ENCODE results near the gene DAZAP1. TPM values are rescaled to one million over a fixed set of nuclear protein-coding genes. Genes with fewer than 3 reads are reported as not detected.

The DAZAP1 gene
- total RNA-seq, 3 donors from 2014 or later: 35.8 to 50.9 (median 48.8) TPM

GRCh38 chr19:1373042-1373533, 34.3 kb upstream of the DAZAP1 start:
- peaks cover 18% of the 10 kb centered on the region for H3K36me3 ChIP-seq
- intact Hi-C loops (cut with DNase I; ENCODE audit: low total_unique reads): no loop called here
- peak overlapping the region; percentile 40 to 73 for H3K27ac ChIP-seq
- no peaks in the 10 kb centered on the region for H3K9me3 ChIP-seq
- no peaks in the 10 kb centered on the region for H3K4me1 ChIP-seq
- TF ChIP-seq POLR2AphosphoS5 (IDR thresholded peaks at IDR 0.05) (no peak), POLR2A (IDR thresholded peaks at IDR 0.05) (no peak), CTCF (IDR thresholded peaks at IDR 0.05) (no peak)
- DNase-seq (ENCODE audit: low spot score in 2 of 2): no peak
- no peak overlapping the region for H3K4me3 ChIP-seq
- H3K27me3 ChIP-seq: no peaks in the 10 kb centered on the region

- peaks cover 18% of the 10 kb centered on the region for H3K36me3 ChIP-seq
- H3K9me3 ChIP-seq: no peaks in the 10 kb centered on the region
- peak overlapping the region; percentile 40 to 73 for H3K27ac ChIP-seq
- no peak overlapping the region for H3K4me3 ChIP-seq
- no peaks in the 10 kb centered on the region for H3K27me3 ChIP-seq
- intact Hi-C loops (cut with DNase I; ENCODE audit: low total_unique reads): no loop called here
- DNase-seq (ENCODE audit: low spot score in 2 of 2): no peak
- TF ChIP-seq POLR2AphosphoS5 (IDR thresholded peaks at IDR 0.05): no peak
- no peak for TF ChIP-seq CTCF (IDR thresholded peaks at IDR 0.05)
- TF ChIP-seq POLR2A (IDR thresholded peaks at IDR 0.05): no peak
- no peaks in the 10 kb centered on the region for H3K4me1 ChIP-seq
Observed at GRCh38 chr19:1373534-1374249, 33.7 kb upstream of the DAZAP1 start.

GRCh38 chr19:1374250-1374577, 33.2 kb upstream of the DAZAP1 start:
- peaks cover 15% of the 10 kb centered on the region for H3K36me3 ChIP-seq
- no peak for TF ChIP-seq POLR2A (IDR thresholded peaks at IDR 0.05)
- TF ChIP-seq POLR2AphosphoS5 (IDR thresholded peaks at IDR 0.05): no peak
- no peak for TF ChIP-seq CTCF (IDR thresholded peaks at IDR 0.05)
- intact Hi-C loops (cut with DNase I; ENCODE audit: low total_unique reads): no loop called here
- no peaks in the 10 kb centered on the region for H3K4me1 ChIP-seq
- no peaks in the 10 kb centered on the region for H3K9me3 ChIP-seq
- no peak overlapping the region for H3K4me3 ChIP-seq
- DNase-seq (ENCODE audit: low spot score in 2 of 2): no peak
- H3K27me3 ChIP-seq: no peaks in the 10 kb centered on the region
- peak overlapping the region in 1 of 2 donors; percentile 26 for H3K27ac ChIP-seq

GRCh38 chr19:1376415-1376805, 31.0 kb upstream of the DAZAP1 start:
- Histone ChIP-seq H3K27ac (no peak overlapping the region), H3K27me3 (no peaks in the 10 kb centered on the region), H3K4me3 (no peak overlapping the region), H3K9me3 (no peaks in the 10 kb centered on the region), H3K36me3 (no peaks in the 10 kb centered on the region), H3K4me1 (no peaks in the 10 kb centered on the region)
- TF ChIP-seq POLR2AphosphoS5 (IDR thresholded peaks at IDR 0.05): no peak
- no peak for TF ChIP-seq CTCF (IDR thresholded peaks at IDR 0.05)
- TF ChIP-seq POLR2A (IDR thresholded peaks at IDR 0.05): no peak
- no peak for DNase-seq (ENCODE audit: low spot score in 2 of 2)
- intact Hi-C loops (cut with DNase I; ENCODE audit: low total_unique reads): no loop called here

- DNase-seq (ENCODE audit: low spot score in 2 of 2): no peak
- no peaks in the 10 kb centered on the region for H3K9me3 ChIP-seq
- no peaks in the 10 kb centered on the region for H3K27me3 ChIP-seq
- H3K27ac ChIP-seq: peak overlapping the region in 1 of 2 donors; percentile 79
- H3K36me3 ChIP-seq: no peaks in the 10 kb centered on the region
- intact Hi-C loops (cut with DNase I; ENCODE audit: low total_unique reads): no loop called here
- H3K4me3 ChIP-seq: peak overlapping the region in 1 of 3 donors; percentile 22
- TF ChIP-seq POLR2AphosphoS5 (IDR thresholded peaks at IDR 0.05): no peak
- TF ChIP-seq POLR2A (IDR thresholded peaks at IDR 0.05): no peak
- TF ChIP-seq CTCF (IDR thresholded peaks at IDR 0.05): no peak
- H3K4me1 ChIP-seq: no peaks in the 10 kb centered on the region
Observed at GRCh38 chr19:1377176-1377964, 30.0 kb upstream of the DAZAP1 start.

Data from breast epithelium (tissue), 4 donors.